NT2/D1 (cell line): ENCODE measurements around the gene ITGB5.

Source experiments
- DNase-seq: peaks from one replicate; pipeline ENCODE4 v3.0.0-alpha.2; 2011; ENCODE audit warnings: low read depth, low spot score
- H3K27me3 ChIP-seq: 2 replicates; pipeline ENCODE4 v1.6.0; 2011; ENCODE audit warnings: mild to moderate bottlenecking; ENCODE audit not compliant: insufficient read length, insufficient read depth
- H3K36me3 ChIP-seq: 2 replicates; pipeline ENCODE4 v1.6.1; 2011; ENCODE audit warnings: mild to moderate bottlenecking, low read length, mixed read lengths; ENCODE audit not compliant: insufficient read depth, insufficient read length
- H3K4me1 ChIP-seq: 2 replicates; pipeline ENCODE4 v1.5.1; 2011; ENCODE audit not compliant: insufficient read depth, insufficient read length
- H3K4me3 ChIP-seq: 2 replicates; pipeline ENCODE4 v1.5.1; 2011; ENCODE audit warnings: low read depth; ENCODE audit not compliant: insufficient read length
- H3K9ac ChIP-seq: 2 replicates; pipeline ENCODE4 v1.6.0; 2011; ENCODE audit warnings: low read depth; ENCODE audit not compliant: insufficient read length
- H3K9me3 ChIP-seq: 2 replicates; pipeline ENCODE4 v1.5.1; 2011; ENCODE audit warnings: mild to moderate bottlenecking, low read length; ENCODE audit not compliant: insufficient read depth
- SUZ12 ChIP-seq: IDR thresholded peaks from 2 replicates; pipeline ENCODE4 v1.6.1; 2011; ENCODE audit not compliant: insufficient read length, insufficient read depth; ENCODE audit errors: extremely low read depth
- YY1 ChIP-seq: IDR thresholded peaks from 2 replicates; pipeline ENCODE4 v1.6.1; 2011; ENCODE audit not compliant: insufficient read length, insufficient read depth
- ZNF274 ChIP-seq: IDR thresholded peaks from 2 replicates; pipeline ENCODE4 v1.6.1; 2011; ENCODE audit warnings: mild to moderate bottlenecking, low read depth, low read length

The ITGB5 gene

GRCh38 chr3:124781476-124782376, 105.4 kb downstream of the ITGB5 start:
- peaks cover 55% of the 10 kb centered on the region for H3K36me3 ChIP-seq
- no peaks in the 10 kb centered on the region for H3K9me3 ChIP-seq
- TF ChIP-seq ZNF274 (no peak), YY1 (no peak), SUZ12 (no peak)
- H3K4me3 ChIP-seq, result no peak overlapping the region
- H3K27me3 ChIP-seq, result no peaks in the 10 kb centered on the region
- DNase-seq, result no peak
- H3K9ac ChIP-seq, result no peak overlapping the region
- peaks cover 17% of the 10 kb centered on the region for H3K4me1 ChIP-seq

GRCh38 chr3:124780761-124781475, 106.2 kb downstream of the ITGB5 start:
- TF ChIP-seq YY1, result no peak
- no peak for TF ChIP-seq ZNF274
- no peak for TF ChIP-seq SUZ12
- Histone ChIP-seq H3K9me3 (no peaks in the 10 kb centered on the region), H3K27me3 (no peaks in the 10 kb centered on the region), H3K4me3 (no peak overlapping the region), H3K9ac (peak overlapping the region; percentile 11), H3K36me3 (peaks cover 56% of the 10 kb centered on the region), H3K4me1 (peaks cover 17% of the 10 kb centered on the region)
- peak; percentile 20 for DNase-seq

GRCh38 chr3:124780356-124780755, 106.8 kb downstream of the ITGB5 start:
- Histone ChIP-seq H3K27me3 (no peaks in the 10 kb centered on the region), H3K9ac (peak overlapping the region; percentile 57), H3K36me3 (peaks cover 56% of the 10 kb centered on the region), H3K4me1 (peaks cover 17% of the 10 kb centered on the region), H3K9me3 (no peaks in the 10 kb centered on the region), H3K4me3 (no peak overlapping the region)
- no peak for TF ChIP-seq ZNF274
- no peak for TF ChIP-seq SUZ12
- TF ChIP-seq YY1, result no peak
- DNase-seq, result no peak

- TF ChIP-seq SUZ12, result no peak
- no peak for TF ChIP-seq YY1
- TF ChIP-seq ZNF274, result no peak
- H3K4me3 ChIP-seq, result no peak overlapping the region
Measured at GRCh38 chr3:124779751-124780191, 107.4 kb downstream of the ITGB5 start.

GRCh38 chr3:124779116-124779515, 108.0 kb downstream of the ITGB5 start:
- DNase-seq, result no peak
- H3K4me1 ChIP-seq, result peaks cover 23% of the 10 kb centered on the region
- peaks cover 53% of the 10 kb centered on the region for H3K36me3 ChIP-seq
- H3K27me3 ChIP-seq, result no peaks in the 10 kb centered on the region
- TF ChIP-seq ZNF274 (no peak), SUZ12 (no peak), YY1 (no peak)
- no peaks in the 10 kb centered on the region for H3K9me3 ChIP-seq
- H3K9ac ChIP-seq, result no peak overlapping the region
- no peak overlapping the region for H3K4me3 ChIP-seq

More at GRCh38 chr3:124779751-124780191, 107.4 kb downstream of the ITGB5 start:
- H3K4me1 ChIP-seq, result peaks cover 21% of the 10 kb centered on the region
- no peaks in the 10 kb centered on the region for H3K9me3 ChIP-seq
- no peak for DNase-seq
- no peaks in the 10 kb centered on the region for H3K27me3 ChIP-seq
- peak overlapping the region; percentile 57 for H3K9ac ChIP-seq
- H3K36me3 ChIP-seq, result peaks cover 57% of the 10 kb centered on the region

GRCh38 chr3:124777762-124778470, 109.2 kb downstream of the ITGB5 start:
- no peak for TF ChIP-seq ZNF274
- TF ChIP-seq SUZ12, result no peak
- TF ChIP-seq YY1, result no peak
- Histone ChIP-seq H3K4me1 (peaks cover 28% of the 10 kb centered on the region), H3K4me3 (no peak overlapping the region), H3K9ac (no peak overlapping the region), H3K9me3 (no peaks in the 10 kb centered on the region), H3K36me3 (peaks cover 57% of the 10 kb centered on the region), H3K27me3 (no peaks in the 10 kb centered on the region)
- DNase-seq, result no peak
